ENCODE measurements around the gene SLC41A3.

SLC41A3 gene

DNA sequence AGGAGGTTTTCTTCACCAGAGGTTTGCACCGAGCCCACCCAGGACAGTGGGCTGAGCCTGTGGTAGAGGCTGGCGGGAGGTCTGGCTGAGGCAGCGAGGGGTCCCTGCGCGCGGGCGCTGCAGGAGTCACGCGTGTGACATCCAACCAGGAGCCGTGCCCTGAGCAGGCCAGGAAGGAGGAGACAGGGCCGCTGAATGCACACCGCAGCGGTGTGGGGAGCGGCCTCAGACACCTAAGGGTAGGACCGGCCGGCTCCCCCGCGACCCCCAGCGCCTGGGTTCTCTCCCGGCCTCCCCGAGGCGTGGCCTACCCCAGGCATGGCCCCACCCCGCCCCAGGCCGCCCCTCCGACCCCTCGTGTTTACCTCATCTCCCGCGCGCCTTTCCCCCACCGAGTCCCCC lies 412 bp downstream of the SLC41A3 start:
- no peak for TF ChIP-seq ZFX (IDR thresholded peaks at IDR 0.05; ENCODE audit: borderline replicate concordance)
- TF ChIP-seq, protein P1, sequence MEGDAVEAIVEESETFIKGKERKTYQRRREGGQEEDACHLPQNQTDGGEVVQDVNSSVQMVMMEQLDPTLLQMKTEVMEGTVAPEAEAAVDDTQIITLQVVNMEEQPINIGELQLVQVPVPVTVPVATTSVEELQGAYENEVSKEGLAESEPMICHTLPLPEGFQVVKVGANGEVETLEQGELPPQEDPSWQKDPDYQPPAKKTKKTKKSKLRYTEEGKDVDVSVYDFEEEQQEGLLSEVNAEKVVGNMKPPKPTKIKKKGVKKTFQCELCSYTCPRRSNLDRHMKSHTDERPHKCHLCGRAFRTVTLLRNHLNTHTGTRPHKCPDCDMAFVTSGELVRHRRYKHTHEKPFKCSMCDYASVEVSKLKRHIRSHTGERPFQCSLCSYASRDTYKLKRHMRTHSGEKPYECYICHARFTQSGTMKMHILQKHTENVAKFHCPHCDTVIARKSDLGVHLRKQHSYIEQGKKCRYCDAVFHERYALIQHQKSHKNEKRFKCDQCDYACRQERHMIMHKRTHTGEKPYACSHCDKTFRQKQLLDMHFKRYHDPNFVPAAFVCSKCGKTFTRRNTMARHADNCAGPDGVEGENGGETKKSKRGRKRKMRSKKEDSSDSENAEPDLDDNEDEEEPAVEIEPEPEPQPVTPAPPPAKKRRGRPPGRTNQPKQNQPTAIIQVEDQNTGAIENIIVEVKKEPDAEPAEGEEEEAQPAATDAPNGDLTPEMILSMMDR (IDR thresholded peaks at IDR 0.05), result no peak
- H3K27ac ChIP-seq, result peak overlapping the region; percentile 50

DNA sequence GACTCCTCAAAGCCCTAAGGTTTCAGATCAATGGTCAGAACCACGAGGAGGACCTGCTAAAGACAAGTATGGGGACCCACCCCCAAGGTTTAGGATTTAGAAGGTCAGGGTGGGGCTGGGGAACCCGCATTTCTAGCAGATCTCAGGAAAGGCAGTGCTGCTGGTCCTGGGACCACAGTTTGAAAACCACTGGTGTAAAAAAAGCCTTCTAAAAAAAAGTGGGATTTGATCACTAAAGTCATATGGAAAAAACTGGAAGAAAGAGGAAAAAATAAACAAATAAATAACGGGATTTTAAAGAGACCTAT lies 832 bp downstream of the SLC41A3 start:
- H3K27ac ChIP-seq, result peak overlapping the region; percentile 50
- TF ChIP-seq ZFX (IDR thresholded peaks at IDR 0.05; ENCODE audit: borderline replicate concordance), result no peak
- TF ChIP-seq, protein P1 (IDR thresholded peaks at IDR 0.05), result no peak

DNA sequence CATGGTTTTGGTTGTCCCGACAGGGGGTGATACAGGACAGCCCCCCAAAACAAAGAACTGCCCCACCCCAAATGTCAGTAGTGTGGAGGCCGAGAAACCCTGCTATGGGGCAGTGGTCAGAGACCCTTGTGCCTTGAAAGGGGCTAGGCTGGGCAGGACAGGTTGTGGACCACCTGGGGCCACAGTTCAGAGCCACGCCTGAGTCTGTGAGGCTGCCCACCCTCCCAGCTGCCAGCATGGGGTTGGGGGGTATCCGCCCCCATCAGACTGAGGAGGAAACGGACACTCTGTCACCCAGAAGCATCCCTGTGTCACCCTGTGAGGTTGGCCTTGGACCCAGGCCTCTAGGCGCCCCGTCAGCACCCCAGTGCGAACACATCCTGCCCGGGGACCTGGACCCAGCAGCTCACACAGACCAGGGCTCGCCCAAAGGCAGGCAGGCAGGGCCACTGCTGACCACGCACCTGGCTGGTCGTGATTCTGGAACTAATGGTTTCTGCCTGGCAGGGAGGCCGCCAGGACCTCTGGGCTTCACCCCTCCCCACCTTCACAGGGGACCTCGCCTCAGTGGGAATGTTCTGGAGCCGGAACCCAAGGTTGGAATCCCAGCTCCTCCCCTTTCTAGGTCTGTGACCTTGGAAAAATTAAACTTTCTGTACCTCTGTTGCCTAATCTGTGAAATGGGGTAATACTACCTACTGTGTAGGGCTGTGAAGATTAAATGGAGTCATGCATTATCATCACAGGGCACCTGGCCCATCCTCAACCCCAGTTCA lies 1.4 kb downstream of the SLC41A3 start:
- no peak for TF ChIP-seq ZFX (IDR thresholded peaks at IDR 0.05; ENCODE audit: borderline replicate concordance)
- TF ChIP-seq, protein P1 (IDR thresholded peaks at IDR 0.05), result no peak
- H3K27ac ChIP-seq, result no peak overlapping the region

DNA sequence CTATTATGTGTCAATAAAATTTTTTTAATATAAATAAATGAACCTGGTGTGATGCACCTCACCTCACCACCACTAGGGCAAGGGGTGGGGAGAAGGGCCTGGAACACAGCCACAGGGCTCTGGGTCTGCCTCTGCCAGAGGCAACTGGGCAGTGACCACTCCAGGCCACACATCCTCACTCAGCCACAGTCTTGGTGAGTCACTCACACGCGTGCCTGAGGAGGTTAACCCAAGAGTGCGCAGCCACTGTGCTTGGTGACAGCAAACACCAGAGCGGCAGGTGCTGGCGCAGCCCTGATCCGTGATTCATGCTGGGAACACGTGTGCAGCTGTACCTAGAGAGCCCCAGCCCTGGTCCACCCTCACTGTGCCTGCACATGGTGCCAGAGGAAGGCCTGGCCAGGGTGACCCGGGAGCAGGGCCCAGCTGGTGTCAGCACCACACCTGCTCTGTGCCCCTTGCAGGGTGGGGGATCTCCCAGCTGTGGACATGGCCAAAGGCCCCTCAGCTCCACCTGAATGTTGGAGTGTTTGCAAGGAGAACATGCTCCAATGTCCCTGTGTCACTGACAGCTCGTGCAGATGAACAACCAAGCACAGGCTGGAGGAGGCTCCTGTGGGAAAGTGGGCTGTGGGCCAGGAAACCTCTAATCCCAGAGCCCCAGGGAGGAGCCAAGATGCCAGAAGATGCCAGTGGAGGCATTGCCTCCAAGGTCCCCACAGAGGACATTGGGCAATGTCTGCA lies 2.1 kb downstream of the SLC41A3 start:
- no peak overlapping the region for H3K27ac ChIP-seq
- no peak for TF ChIP-seq ZFX (IDR thresholded peaks at IDR 0.05; ENCODE audit: borderline replicate concordance)
- TF ChIP-seq, protein P1 (IDR thresholded peaks at IDR 0.05), result peak; percentile 30

DNA sequence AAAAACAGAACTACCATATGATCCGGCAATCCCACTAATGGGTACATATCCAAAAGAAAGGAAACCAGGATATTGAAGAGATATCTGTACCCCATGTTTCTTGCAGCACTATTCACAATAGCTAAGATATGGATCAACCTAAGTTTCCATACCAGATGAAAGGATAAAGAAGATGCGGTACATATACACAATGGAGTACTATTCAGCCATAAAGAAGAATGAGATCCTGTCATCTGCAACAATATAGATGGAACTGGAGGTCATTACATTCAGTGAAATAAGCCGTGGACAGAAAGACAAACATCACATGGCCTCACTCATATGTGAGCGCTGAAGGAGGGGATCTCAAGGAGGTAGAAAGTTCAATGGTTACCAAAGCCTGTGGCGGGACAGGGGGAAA lies 3.0 kb downstream of the SLC41A3 start:
- TF ChIP-seq ZFX (IDR thresholded peaks at IDR 0.05; ENCODE audit: borderline replicate concordance), result no peak
- TF ChIP-seq, protein P1 (IDR thresholded peaks at IDR 0.05), result no peak
- no peak overlapping the region for H3K27ac ChIP-seq

DNA sequence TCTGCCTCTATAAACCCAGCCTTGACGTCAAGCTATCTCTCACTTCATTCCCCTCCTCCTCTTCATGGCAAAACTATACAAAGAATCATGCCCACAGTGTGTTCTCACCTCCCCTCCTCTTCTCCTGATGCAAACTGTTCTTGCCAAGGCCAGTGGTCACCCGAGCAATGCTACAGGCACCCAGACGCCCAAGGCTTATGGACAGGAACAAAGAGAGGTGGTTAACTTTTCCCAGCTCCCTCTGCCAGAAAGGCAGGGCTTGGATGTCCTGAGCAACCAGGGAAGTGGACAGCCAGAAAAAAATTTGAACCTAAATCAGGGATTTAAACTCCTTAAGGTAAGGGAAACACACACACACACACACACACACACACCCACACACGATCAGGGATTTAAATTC lies 5.1 kb downstream of the SLC41A3 start:
- no peak overlapping the region for H3K27ac ChIP-seq
- no peak for TF ChIP-seq ZFX (IDR thresholded peaks at IDR 0.05; ENCODE audit: borderline replicate concordance)
- TF ChIP-seq, protein P1 (IDR thresholded peaks at IDR 0.05), result no peak

DNA sequence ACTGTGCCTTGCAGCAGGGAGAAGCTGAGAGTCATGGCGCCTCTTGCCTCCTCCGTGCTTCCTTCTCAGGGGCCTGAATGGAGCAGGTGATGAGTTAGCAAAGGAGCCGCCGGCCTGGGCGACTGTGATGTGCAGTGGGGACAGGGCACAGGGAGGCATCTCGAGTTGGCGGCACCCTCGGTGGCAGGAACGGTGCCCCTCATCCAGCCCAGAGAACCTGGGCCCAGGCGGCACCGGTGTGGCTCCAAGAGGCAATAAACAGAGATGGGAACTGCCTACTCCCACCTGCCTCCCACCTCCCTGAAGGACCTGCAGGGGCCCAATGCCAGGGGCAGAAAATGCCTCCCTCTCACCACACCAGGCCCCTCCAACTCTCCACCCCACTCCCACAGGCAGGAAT lies 6.2 kb downstream of the SLC41A3 start:
- H3K27ac ChIP-seq, result no peak overlapping the region
- no peak for TF ChIP-seq ZFX (IDR thresholded peaks at IDR 0.05; ENCODE audit: borderline replicate concordance)
- TF ChIP-seq, protein P1 (IDR thresholded peaks at IDR 0.05), result no peak

All from 22Rv1 (cell line).